ENCODE results near the gene SPTBN1. TPM values are rescaled to one million over a fixed set of nuclear protein-coding genes. Genes with fewer than 3 reads are reported as not detected.
A peak's percentile ranks its signal among the peaks of the same experiment; 100 is the strongest.

SPTBN1 gene
- total and polyA plus RNA-seq, 2 of the 13 experiments (the other 11 are each of a cell fraction or from before 2014, with no cell fraction given): 123 to 299 TPM

DNA sequence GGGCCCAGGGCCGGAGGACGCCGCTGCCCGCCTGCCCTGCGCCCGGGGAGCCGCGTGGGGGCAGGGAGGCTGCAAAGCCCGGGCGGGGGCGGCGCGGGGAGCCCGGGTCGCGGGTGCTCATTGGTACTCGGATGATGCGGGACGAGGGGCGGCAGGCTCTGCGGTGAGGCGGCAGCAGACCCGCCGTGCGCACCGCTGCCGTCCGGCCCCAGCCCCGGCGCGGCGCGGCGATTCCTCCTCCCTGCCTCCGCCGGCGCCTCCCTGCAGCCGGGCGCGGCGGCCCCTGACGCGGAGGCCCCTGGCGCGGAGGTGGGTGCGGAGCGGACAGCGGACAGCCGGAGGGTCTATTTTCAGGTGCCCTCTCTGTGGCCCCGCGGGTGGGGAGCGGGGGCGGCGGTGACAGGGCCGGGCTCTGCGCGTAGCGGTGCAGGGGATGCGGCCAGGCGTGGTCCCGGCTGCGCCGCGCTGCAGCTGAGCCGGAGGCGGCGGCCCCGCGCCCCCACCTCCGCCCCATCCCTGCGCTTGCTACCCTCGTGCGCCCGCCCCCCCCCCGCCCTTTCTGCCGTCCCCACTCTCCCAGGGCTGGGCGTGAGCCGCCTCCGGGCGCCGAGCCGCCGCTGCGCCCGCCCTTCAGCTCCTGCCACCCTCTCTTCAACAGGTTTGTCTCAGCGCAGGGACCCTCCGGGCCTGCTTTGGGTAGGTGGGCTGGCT lies 640 bp downstream of the SPTBN1 start (continued):
- TF ChIP-seq NR2F6 (IDR thresholded peaks at IDR 0.05) (no peak), NR2F6 (CRISPR knock-in tag; IDR thresholded peaks at IDR 0.05) (no peak), RXRA (CRISPR knock-in tag; IDR thresholded peaks at IDR 0.05) (no peak), ZNF234 (CRISPR knock-in tag; conservative IDR thresholded peaks at IDR 0.05) (no peak), ZNF749 (CRISPR knock-in tag; IDR thresholded peaks at IDR 0.05; ENCODE audit: borderline replicate concordance) (no peak), HNF1A (IDR thresholded peaks at IDR 0.05; ENCODE audit: low read depth) (no peak), HNF1A (CRISPR knock-in tag; IDR thresholded peaks at IDR 0.05; ENCODE audit: borderline replicate concordance) (no peak), FOXK1 (CRISPR knock-in tag; IDR thresholded peaks at IDR 0.05; ENCODE audit: borderline replicate concordance, low read depth) (no peak), ZNF784 (CRISPR knock-in tag; IDR thresholded peaks at IDR 0.05; ENCODE audit: borderline replicate concordance) (no peak), MED13 (CRISPR knock-in tag; IDR thresholded peaks at IDR 0.05) (no peak), ZNF138 (CRISPR knock-in tag; IDR thresholded peaks at IDR 0.05; ENCODE audit: low read depth) (0 out of 2 replicates have a peak, but pooled peaks have one; percentile 9), AGO2 (optimal IDR thresholded peaks at IDR 0.05; ENCODE audit: low read depth, low read length) (peak; percentile 59), CREM (IDR thresholded peaks at IDR 0.05) (no peak), CREM (CRISPR knock-in tag; IDR thresholded peaks at IDR 0.05) (no peak), ZNF746 (CRISPR knock-in tag; IDR thresholded peaks at IDR 0.05) (no peak), ZNF768 (CRISPR knock-in tag; IDR thresholded peaks at IDR 0.05) (no peak; the same call in 1 of the 2 replicates), SATB2 (CRISPR knock-in tag; IDR thresholded peaks at IDR 0.05) (no peak), ZNF605 (CRISPR knock-in tag; IDR thresholded peaks at IDR 0.05) (no peak), ZFP62 (CRISPR knock-in tag; IDR thresholded peaks at IDR 0.05) (no peak), SKI (IDR thresholded peaks at IDR 0.05; ENCODE audit: partially characterized antibody) (peak; percentile 14), DMTF1 (CRISPR knock-in tag; IDR thresholded peaks at IDR 0.05) (no peak)
- TF ChIP-seq, protein P1, sequence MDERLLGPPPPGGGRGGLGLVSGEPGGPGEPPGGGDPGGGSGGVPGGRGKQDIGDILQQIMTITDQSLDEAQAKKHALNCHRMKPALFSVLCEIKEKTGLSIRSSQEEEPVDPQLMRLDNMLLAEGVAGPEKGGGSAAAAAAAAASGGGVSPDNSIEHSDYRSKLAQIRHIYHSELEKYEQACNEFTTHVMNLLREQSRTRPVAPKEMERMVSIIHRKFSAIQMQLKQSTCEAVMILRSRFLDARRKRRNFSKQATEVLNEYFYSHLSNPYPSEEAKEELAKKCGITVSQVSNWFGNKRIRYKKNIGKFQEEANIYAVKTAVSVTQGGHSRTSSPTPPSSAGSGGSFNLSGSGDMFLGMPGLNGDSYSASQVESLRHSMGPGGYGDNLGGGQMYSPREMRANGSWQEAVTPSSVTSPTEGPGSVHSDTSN (CRISPR knock-in tag; IDR thresholded peaks at IDR 0.05): no peak
